ENCODE data around the gene HTRA3. TPM values are rescaled to one million over a fixed set of nuclear protein-coding genes. Genes with fewer than 3 reads are reported as not detected.

The HTRA3 gene
- polyA plus RNA-seq, 1 donor from 2014 or later: not detected

DNA sequence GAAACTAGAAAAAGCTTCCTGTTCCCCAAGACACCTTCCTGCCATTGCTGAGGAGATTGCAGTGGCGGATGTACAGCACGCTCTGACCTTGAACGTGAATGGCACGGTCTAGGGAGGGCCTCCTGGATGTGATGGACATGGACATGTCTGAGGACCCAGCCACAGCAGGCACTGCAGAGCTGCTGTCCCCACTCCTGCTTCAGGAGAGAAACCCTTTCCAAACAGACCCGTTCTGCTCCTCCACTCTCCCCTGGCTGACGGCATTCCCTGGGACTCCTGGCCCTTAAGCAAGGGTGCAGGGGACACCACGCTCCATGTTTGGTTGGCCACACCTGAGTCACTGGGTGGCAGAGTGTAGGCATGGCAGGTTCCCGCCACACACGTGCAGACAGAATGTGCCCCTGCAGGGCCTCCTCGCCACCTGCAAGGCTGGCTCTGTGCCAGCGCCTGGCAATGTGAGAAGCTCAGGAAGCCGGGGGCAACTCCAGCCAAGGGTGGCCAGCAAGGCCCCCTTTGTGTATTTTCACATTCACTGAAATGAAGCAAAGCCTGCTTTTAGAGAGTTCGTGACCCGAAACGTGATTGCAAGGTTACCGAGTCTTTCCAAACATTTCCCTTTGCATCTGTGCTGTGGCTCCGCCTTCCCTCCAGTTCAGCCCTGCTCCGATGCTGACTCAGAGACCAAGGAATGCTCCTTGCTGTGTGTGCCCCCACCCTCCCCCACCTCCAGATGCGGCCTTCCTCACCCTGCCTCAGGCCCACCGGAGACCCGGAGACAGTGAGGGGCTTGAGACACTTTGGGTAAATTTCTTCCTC, 46.1 kb downstream of the HTRA3 start:
- peaks cover 5% of the 10 kb centered on the region for H3K9me3 ChIP-seq (ENCODE audit: low read length)
- no peak overlapping the region for H2AFZ ChIP-seq (ENCODE audit: low read depth, low read length)
- TF ChIP-seq SMC3 (conservative IDR thresholded peaks at IDR 0.05; ENCODE audit: poor library complexity) (no peak), MXI1 (conservative IDR thresholded peaks at IDR 0.05; ENCODE audit: poor library complexity, severe bottlenecking) (no peak), RAD21 (conservative IDR thresholded peaks at IDR 0.05) (no peak), POLR2AphosphoS5 (IDR thresholded peaks at IDR 0.05) (no peak), EP300 (conservative IDR thresholded peaks at IDR 0.05; ENCODE audit: poor library complexity, severe bottlenecking) (no peak), EZH2 (IDR thresholded peaks at IDR 0.05; ENCODE audit: borderline replicate concordance, insufficient read depth, low read length, poor library complexity, severe bottlenecking) (no peak), TAF1 (IDR thresholded peaks at IDR 0.05; ENCODE audit: low read depth) (no peak)
- TF ChIP-seq, protein P1, sequence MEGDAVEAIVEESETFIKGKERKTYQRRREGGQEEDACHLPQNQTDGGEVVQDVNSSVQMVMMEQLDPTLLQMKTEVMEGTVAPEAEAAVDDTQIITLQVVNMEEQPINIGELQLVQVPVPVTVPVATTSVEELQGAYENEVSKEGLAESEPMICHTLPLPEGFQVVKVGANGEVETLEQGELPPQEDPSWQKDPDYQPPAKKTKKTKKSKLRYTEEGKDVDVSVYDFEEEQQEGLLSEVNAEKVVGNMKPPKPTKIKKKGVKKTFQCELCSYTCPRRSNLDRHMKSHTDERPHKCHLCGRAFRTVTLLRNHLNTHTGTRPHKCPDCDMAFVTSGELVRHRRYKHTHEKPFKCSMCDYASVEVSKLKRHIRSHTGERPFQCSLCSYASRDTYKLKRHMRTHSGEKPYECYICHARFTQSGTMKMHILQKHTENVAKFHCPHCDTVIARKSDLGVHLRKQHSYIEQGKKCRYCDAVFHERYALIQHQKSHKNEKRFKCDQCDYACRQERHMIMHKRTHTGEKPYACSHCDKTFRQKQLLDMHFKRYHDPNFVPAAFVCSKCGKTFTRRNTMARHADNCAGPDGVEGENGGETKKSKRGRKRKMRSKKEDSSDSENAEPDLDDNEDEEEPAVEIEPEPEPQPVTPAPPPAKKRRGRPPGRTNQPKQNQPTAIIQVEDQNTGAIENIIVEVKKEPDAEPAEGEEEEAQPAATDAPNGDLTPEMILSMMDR (IDR thresholded peaks at IDR 0.05; ENCODE audit: poor library complexity, severe bottlenecking): no peak
- TF ChIP-seq, protein P2, sequence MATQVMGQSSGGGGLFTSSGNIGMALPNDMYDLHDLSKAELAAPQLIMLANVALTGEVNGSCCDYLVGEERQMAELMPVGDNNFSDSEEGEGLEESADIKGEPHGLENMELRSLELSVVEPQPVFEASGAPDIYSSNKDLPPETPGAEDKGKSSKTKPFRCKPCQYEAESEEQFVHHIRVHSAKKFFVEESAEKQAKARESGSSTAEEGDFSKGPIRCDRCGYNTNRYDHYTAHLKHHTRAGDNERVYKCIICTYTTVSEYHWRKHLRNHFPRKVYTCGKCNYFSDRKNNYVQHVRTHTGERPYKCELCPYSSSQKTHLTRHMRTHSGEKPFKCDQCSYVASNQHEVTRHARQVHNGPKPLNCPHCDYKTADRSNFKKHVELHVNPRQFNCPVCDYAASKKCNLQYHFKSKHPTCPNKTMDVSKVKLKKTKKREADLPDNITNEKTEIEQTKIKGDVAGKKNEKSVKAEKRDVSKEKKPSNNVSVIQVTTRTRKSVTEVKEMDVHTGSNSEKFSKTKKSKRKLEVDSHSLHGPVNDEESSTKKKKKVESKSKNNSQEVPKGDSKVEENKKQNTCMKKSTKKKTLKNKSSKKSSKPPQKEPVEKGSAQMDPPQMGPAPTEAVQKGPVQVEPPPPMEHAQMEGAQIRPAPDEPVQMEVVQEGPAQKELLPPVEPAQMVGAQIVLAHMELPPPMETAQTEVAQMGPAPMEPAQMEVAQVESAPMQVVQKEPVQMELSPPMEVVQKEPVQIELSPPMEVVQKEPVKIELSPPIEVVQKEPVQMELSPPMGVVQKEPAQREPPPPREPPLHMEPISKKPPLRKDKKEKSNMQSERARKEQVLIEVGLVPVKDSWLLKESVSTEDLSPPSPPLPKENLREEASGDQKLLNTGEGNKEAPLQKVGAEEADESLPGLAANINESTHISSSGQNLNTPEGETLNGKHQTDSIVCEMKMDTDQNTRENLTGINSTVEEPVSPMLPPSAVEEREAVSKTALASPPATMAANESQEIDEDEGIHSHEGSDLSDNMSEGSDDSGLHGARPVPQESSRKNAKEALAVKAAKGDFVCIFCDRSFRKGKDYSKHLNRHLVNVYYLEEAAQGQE (IDR thresholded peaks at IDR 0.05; ENCODE audit: borderline replicate concordance): no peak
- no peak overlapping the region for H3K9ac ChIP-seq (ENCODE audit: low read length)
- H3K4me3 ChIP-seq (ENCODE audit: low read length): no peak overlapping the region
- H3K27ac ChIP-seq (ENCODE audit: low read length): no peak overlapping the region
- no peaks in the 10 kb centered on the region for H3K27me3 ChIP-seq (ENCODE audit: insufficient read depth, low read depth, low read length)
- H3K79me2 ChIP-seq (replicated peaks; ENCODE audit: insufficient read depth, low read length): no peaks in the 10 kb centered on the region
- no peaks in the 10 kb centered on the region for H3K36me3 ChIP-seq (ENCODE audit: insufficient read depth, low read length)
- no peaks in the 10 kb centered on the region for H3K9me2 ChIP-seq (ENCODE audit: insufficient read depth, low read length)
- no peak overlapping the region for H3K4me2 ChIP-seq (ENCODE audit: low read length)
- no peaks in the 10 kb centered on the region for H4K20me1 ChIP-seq (ENCODE audit: insufficient read depth)
- no peaks in the 10 kb centered on the region for H3F3A ChIP-seq (ENCODE audit: insufficient read depth, low read length, poor library complexity, severe bottlenecking)

DNA sequence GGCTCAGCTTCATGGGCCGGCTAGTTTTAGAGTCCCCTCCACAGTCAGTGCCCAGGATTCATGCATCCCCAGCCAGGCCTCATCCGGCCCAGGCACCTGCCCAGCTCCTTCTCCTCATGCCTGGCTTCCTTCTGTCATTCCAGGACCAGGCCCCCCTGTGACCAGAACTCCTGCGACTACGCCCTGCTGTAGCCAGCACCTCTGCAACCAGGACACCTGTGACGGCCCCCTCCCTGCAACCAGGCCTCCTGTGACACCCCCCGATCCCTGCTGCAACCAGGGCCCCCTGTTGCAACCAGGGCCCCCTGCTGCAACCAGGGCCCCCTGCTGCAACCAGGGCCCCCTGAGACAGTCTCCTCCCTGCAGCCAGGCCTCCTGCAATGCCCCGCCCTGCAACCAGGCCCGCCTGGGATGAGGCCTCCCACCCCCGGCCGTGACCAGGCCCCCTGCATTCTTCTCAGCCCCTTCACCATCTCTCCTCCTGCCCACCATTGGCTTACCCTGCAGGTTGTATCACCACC, 46.8 kb downstream of the HTRA3 start:
- Histone ChIP-seq H3K36me3 (ENCODE audit: insufficient read depth, low read length) (no peaks in the 10 kb centered on the region), H3K27ac (ENCODE audit: low read length) (no peak overlapping the region), H3K9ac (ENCODE audit: low read length) (no peak overlapping the region), H3F3A (ENCODE audit: insufficient read depth, low read length, poor library complexity, severe bottlenecking) (no peaks in the 10 kb centered on the region), H3K9me3 (ENCODE audit: low read length) (peaks cover 5% of the 10 kb centered on the region), H4K20me1 (ENCODE audit: insufficient read depth) (no peaks in the 10 kb centered on the region), H3K27me3 (ENCODE audit: insufficient read depth, low read depth, low read length) (no peaks in the 10 kb centered on the region), H3K4me3 (ENCODE audit: low read length) (no peak overlapping the region), H2AFZ (ENCODE audit: low read depth, low read length) (no peak overlapping the region), H3K9me2 (ENCODE audit: insufficient read depth, low read length) (no peaks in the 10 kb centered on the region), H3K4me2 (ENCODE audit: low read length) (no peak overlapping the region), H3K79me2 (replicated peaks; ENCODE audit: insufficient read depth, low read length) (no peaks in the 10 kb centered on the region)
- no peak for TF ChIP-seq EP300 (conservative IDR thresholded peaks at IDR 0.05; ENCODE audit: poor library complexity, severe bottlenecking)
- TF ChIP-seq, protein P2 (IDR thresholded peaks at IDR 0.05; ENCODE audit: borderline replicate concordance): no peak

All from neural cell (in vitro differentiated cells).